GM21786 (cell line): ENCODE measurements around the gene SYNPO2.

Experiments
- ATAC-seq: cut with Tn5 transposase; IDR thresholded peaks from one replicate; pipeline ENCODE4 v1.9.1; 2021; ENCODE audit not compliant: unreplicated experiment

SYNPO2 gene, protein sequence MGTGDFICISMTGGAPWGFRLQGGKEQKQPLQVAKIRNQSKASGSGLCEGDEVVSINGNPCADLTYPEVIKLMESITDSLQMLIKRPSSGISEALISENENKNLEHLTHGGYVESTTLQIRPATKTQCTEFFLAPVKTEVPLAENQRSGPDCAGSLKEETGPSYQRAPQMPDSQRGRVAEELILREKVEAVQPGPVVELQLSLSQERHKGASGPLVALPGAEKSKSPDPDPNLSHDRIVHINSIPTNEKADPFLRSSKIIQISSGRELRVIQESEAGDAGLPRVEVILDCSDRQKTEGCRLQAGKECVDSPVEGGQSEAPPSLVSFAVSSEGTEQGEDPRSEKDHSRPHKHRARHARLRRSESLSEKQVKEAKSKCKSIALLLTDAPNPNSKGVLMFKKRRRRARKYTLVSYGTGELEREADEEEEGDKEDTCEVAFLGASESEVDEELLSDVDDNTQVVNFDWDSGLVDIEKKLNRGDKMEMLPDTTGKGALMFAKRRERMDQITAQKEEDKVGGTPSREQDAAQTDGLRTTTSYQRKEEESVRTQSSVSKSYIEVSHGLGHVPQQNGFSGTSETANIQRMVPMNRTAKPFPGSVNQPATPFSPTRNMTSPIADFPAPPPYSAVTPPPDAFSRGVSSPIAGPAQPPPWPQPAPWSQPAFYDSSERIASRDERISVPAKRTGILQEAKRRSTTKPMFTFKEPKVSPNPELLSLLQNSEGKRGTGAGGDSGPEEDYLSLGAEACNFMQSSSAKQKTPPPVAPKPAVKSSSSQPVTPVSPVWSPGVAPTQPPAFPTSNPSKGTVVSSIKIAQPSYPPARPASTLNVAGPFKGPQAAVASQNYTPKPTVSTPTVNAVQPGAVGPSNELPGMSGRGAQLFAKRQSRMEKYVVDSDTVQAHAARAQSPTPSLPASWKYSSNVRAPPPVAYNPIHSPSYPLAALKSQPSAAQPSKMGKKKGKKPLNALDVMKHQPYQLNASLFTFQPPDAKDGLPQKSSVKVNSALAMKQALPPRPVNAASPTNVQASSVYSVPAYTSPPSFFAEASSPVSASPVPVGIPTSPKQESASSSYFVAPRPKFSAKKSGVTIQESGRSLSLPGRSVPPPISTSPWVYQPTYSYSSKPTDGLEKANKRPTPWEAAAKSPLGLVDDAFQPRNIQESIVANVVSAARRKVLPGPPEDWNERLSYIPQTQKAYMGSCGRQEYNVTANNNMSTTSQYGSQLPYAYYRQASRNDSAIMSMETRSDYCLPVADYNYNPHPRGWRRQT

DNA sequence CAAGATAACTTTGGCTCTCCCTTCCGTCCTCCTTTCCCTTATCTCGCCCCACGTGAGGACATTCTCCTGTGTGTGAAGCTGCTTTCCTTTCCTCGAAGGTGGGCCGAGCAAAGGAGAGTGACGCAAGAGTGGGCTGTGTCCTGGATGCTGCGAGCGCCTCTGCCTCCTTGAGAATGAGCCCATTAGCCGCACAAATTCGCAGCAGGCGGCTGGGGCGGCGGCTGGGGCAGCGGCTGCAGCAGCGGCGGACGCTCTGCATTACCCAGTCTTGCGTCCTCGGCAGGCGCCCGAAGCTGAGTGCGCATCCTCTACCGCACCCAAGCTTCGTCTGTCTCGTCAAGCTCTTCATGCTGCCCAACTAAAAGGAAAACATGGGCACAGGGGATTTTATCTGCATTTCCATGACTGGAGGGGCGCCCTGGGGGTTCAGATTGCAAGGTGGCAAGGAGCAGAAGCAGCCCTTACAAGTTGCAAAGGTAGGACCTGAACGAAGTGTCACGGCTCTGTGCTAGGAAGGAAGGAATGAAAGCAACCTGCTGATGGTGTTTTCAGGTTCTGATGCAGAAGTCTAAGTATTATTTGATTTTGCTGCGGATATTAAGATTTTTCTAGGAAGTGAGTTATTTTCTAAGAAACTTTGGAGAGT lies at the start of gene SYNPO2:
SYNPO2 (plus strand) TSS at position 189 of the 646 bp plus-strand sequence; CDS start at position 372, 183 bp downstream.
- ATAC-seq: peak; percentile 70

DNA sequence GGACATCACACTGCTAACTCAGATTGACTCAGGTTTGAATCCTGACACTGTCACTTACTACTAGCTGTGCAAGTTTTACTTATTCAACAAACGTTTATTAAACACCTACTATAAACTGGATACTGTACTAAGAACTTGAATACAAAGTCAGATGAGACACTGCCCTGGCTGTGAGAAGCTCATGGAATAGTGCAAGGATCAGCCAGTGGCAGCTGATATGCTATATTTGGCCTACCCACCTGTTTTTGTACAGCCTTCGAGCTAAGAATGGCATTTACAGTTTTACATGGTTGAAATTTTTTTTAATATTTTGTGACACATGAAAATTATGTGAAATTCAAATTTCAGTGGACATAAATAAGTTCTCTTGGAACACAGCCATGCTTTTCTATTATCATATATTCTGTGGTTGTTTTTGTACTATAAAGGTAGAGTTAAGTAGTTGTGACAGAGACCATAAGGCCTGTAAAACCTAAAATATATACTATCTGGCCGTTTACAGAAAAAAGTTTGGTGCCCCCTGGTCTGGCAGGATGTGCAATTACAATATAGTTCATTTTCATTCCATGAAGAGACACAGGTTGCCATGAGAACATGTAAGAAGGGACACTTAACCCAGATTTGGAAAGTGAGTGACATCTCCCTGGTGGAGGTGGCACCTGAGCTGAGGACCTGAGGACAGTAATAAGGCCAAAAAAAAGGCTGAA lies 49.3 kb upstream of the SYNPO2 start:
- no peak for ATAC-seq

DNA sequence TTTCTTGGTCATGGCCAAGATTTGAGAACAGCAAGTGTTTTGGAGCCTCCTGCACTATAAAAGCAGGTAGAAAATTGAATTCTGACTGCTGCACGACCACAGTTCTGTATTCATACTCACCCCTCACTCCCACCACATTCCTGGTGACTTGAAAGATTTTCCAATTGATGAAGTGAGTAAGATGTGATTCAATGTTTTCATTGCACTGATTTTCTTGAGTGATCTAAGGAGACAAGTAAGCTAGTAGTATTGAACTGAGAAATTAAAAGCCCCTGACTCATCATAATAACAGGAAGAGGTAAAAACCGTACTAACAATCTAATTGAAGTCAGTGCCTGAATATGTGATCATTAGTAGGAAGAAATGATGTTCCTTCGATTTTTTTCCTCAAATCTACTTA lies 46.6 kb upstream of the SYNPO2 start:
- ATAC-seq: no peak

DNA sequence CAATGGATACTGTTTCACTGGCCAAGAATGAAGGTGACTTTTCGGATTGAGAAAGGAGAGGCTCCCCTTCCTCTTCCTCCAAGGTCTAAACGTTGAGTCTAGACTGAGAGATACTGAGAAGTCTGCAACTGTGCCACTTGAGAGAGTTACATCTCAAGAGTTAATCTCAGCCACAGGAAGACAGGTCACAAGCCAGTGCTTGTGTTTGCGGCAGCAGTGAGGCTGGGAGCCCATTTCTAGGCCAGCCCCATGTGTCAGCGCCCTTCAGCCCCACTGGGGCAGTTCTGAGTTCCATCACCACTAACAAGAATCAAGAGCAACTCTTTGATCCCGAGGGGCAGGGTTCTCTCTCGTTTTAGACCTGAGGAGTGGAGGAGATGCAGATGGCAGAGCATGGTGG lies 45.4 kb upstream of the SYNPO2 start:
- ATAC-seq: no peak

DNA sequence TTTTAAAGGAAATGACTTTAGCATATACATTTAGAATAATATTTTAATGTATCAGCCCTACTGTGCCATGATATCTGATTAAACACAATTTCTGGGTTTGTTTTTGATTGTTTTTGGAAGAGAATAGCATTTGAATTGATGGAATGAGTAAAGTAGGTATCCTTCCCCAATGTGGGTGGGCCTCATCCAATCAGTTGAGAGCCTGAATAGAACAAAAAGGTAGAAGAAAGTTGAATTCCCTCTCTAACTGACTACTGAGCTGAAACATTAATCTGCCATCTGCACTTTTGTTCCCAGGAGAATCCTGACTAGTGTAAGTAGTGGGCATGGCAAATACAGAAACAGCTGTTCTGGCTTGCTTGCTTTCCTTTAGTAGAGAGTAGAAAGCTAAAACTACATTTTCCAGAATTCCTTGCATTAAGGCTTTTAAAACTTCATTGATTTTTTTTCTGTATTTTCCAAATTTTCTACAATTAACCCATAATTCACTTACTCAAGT lies 43.1 kb upstream of the SYNPO2 start:
- ATAC-seq: no peak

DNA sequence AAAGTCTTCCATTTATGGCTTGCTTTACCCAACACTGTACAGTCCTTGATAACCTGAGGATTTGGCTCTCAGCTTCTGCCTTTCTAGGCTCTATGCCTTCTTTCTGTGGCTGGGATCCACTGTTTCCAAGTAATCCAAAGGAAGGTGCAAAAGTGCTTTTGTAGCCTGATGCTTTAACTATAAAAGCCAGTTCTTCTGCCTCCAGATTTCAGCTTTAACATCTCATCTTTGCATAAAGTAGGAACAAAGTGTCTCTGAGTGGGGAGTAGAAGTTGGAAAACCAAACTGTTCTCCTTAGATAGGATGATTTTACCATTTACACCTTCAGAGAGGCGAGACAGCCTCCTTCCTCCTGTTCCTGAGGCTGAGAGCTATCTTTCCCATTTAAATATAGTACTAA lies 41.7 kb upstream of the SYNPO2 start:
- ATAC-seq: no peak

DNA sequence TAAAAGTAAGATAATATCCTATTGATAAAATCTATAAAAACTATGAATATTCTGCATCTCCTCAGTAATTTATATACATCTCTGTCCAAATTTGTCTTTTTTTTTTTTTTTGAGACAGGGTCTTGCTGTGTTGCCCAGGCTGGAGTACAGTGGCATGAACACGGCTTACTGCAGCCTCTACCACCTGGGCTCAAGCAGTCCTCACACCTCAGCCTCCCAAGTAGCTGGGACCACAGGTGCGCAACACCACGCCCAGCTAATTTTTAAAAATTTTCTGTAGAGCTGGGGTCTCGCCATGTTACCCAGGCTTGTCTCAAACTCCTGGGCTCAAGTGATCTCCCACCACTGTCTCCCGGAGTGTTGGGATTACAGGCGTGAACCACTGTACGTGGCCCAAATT lies 40.4 kb upstream of the SYNPO2 start:
- ATAC-seq: no peak

DNA sequence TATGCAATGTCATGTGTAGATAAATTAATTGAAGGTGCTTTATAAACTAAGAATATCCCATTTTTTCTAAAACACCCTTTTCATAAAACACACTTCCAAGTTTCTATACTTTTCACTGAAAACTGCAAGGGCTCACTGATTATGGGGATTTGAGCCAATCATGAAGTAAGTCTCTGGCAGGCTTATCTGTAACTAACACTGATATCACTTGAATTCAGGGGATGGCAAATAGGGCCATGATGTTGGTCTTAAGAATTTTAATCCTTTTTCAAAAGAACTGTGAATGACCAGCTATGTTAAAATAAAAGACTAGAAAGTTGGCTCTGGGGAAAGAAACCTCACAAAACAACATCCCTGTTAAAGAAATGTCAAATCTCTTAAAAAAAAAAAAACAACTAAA lies 39.8 kb upstream of the SYNPO2 start:
- ATAC-seq: no peak

DNA sequence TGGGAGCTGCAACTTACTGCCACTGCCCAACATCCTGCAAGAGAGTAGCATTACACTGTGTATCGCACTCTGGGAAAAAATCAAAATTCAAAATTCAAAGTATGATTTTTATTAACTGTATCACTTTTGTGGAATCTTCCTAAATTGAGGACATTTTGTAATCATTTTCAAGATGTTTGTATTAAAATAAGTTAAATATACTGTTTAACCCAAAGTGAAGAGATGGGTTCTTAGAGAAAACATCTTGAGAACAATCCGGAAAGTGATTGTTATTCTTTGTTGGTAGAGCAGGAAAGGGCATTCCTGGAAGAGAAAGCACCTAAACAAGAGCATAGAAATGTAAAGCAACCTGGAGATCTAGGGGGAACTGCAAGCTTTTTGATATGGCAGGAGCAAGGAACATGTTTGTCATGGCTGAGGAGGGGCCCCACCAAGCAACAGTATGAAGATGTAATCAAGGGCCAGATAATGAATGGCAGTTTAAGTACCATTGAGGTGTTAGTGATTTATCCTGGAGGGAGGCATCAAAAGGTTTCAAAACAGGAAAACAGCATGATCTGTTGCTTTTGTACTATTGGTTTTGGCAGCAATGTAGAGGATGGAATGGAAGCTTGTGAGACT lies 38.7 kb upstream of the SYNPO2 start:
- no peak for ATAC-seq

DNA sequence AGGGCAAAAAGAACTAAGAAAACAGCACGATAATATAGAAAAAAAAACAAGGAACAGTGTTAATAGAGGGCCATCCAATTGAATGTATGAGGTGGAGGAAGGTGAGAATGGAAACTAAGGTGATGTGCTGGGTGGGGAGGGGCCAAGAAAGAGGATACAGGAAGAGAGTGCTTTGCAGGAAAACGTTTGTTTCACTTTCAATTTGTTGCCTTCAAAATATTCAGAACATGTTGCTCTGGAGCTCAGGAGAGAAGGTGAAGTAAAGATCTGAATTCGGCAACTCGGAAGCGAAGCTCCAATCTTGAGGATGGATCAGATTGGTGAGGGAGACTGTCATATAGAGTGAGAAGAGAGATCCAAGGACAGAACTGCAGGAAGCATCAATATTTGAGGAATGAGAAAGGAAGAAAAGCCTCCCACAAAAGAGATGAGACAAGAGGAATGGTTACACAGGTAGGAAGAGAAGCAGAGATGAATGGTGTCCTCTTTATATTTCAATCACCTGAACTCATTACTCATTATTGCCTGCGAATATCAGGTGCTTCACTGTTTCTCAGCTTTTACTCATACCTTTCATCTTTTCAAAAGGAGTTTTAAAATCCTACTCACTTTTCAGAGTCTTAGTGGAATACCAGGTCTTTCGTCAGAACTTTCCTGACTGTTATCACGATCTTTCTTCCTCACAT lies 38.0 kb upstream of the SYNPO2 start:
- peak; percentile 97 for ATAC-seq

DNA sequence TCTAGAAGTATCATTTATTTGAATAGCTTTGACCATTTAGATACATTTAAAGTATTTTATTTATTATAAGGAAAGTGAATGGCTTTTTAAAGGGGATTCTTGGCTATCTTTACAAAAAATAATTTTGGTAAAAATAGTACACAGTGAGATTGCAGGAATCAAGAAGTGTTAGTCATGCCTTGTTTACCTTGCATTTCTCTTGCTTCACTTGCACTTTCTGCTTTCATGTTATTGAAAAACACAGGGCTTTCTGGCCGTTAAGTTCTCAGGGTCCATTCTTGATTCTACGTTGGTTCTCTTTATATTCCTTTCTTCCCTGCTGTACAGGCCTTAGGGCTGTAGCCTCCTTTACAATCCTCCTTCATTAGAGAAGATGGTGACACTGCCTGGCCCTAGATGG lies 30.9 kb upstream of the SYNPO2 start:
- no peak for ATAC-seq

DNA sequence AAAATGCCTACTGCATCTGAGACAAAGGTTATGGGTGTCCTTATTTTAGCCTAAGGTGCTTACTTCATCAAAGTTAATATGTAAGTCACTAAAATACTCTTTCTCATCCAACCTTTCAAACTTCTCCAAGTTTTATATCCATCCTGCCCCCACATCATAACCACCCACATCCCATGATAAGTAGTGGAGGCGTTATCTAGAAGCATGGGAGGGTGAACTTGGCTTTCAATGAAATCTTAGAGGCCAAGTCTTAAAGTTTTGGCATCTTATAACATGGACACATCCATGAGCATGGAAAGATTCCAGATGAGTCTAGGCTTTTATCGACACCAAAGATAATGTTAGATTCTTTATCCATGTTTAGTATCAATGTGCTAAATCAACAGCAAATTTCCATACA lies 29.9 kb upstream of the SYNPO2 start:
- ATAC-seq: no peak

DNA sequence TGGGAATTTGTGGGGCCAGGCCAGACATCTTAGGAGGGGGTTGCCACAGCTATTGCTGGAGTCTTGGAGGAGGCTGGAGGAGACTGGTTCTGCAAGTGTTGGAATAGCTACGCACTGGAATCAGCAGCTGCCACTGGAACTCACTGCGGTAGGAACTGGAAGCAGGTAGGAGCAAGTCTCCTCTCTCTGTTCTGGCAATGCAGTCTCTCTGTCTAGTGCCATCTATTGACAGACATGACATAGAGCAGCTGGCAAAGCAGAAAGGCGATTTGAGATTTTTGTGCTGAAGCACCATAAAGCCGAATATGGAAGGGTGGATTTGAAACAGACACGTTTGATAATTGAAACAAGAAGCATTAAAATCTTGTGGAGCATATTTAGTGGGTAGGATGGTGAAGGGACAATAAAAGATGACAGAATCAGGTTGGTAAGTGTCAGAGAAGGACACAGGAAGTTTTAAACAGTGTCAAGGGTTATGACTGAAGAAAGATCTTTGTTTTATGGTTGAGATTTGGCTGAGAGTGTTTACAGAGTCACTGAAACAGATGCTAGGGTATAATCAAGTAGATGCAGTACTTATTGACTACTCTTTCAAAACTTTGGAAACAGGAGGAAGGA lies 23.5 kb upstream of the SYNPO2 start:
- peak; percentile 60 for ATAC-seq

DNA sequence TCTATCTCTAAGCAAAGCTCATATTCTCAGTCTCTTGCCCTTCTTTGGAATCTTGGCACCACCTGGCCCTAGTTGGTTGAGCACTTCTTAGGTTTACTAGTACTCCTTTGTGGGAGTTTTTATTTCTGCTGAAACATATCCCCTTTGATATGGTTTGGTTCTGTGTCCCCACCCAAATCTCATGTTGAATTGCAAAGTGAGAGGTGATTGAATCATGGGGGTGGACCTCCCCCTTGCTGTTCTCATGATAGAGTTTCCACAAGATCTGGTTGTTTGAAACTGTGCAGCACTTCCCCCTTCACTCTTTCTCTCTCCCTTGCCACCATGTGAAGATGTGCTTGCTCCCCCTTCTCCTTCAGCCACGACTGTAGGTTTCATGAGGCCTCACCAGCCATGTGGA lies 22.2 kb upstream of the SYNPO2 start:
- no peak for ATAC-seq

DNA sequence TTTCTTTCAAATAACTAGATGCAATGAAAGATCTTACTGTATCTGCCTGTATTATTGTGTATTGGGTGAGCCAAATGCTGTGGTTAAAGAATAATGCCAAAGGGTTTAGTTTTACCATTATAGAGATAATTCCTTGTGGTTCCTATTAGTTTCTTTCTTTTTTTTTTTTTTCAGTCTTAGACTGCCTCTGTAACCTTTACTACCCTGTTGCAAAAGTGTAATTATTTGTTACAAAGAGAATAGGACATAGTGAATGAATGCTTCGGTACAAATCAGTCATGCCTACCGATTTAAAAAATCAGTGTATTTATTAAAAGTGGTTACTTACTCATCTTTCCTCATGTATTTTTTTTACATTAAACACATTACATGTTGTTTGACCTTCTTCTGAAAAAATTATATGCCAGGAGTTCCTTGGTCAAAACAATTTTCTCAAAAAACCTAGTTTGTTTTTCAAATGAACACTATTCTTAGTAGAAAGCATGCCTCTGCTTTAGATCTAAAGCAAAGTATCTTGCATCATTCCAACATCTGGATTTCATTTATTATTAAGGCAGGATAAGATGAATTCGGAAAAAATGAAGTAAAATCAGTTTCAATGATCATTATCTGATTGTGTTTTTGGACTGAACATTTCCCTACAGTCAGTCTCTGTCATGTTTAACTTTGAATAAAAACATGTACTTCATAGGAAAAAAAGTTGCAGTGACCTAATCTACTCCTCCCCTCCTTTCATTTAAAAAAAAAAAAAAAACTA lies 21.2 kb upstream of the SYNPO2 start:
- no peak for ATAC-seq

DNA sequence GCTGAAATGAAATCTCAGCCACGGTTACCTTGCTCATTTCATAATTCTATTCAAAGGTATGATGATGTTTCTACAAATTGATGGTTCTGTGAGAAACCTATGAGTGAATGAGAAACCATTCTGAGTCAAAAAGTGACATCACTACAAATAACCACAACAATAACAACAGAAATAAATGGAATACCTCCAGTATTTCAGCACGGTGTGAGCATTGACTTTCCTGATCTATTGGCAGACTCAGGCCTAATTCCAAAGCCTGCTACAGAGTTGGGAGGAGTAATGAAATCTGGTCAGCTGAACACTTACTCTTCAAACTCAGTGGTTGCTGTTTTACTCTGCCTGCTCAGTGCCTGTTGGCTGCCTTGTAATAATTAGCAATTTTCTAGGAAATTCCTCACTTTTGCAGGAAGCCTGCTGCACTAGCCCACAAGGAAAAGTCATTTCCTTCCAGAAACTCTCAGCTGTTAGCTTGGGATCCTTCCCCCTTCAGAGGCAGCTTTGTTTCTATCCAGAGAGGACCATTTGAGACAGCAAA lies 18.8 kb upstream of the SYNPO2 start:
- ATAC-seq: no peak

DNA sequence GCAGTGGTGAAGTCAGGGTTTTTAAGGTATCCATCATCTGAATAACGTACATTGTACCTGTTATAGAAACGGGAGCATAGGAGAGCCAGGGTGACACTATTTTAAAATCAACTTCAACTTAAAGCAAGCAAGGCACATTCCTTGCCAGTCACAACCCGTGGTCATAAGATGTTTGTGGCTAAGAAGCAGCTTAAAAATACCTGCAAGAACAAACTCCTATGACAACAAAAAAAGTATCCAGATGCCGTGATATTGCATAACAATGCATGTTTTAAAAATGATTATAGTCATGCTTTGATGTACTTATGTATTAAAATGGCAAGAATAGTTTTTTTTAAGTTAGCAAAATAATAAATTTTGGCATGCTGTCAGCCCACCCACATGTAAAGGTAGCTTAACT lies 16.5 kb upstream of the SYNPO2 start:
- ATAC-seq: no peak

DNA sequence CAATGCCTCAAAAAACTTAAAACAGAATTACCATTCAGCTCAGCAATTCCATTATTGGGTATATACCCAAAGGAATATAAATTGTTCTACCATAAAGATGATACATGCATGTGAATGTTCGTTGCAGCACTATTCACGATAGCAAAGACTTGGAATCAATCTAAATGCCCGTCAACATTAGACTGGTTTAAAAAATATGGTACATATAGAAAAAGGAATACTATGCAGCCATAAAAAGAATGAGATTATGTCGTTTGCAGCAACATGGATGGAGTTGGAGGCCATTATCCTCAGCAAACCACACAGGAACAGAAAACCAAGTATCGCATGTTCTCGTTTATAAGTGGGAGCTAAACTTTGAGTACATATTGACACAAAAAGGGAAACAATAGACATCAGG lies 10.9 kb upstream of the SYNPO2 start:
- ATAC-seq: no peak
